Esophagus muscularis mucosa (tissue), 4 donors: ENCODE measurements around the gene FHL2. TPM values are rescaled to one million over a fixed set of nuclear protein-coding genes. Genes with fewer than 3 reads are reported as not detected.

Experiments used
- DNase-seq: peaks from one replicate; pipeline ENCODE4 v3.0.0-alpha.2; 2017; ENCODE audit errors: extremely low spot score
- H3K27ac ChIP-seq, 4 donors: fragments of 200-600 bp; sonication (generic); replicated peaks in 1 of 4; 1 replicate in 3 of 4; 2 replicates in 1 of 4; pipeline ENCODE4 v1.5.1; 2016 to 2019; ENCODE audit warnings: mild to moderate bottlenecking in 1 of 4
- H3K27me3 ChIP-seq, 4 donors: fragments of 200-600 bp; sonication (generic); one replicate each; pipeline versions ENCODE4 v1.5.1 to v1.6.0; 2016 to 2019
- H3K36me3 ChIP-seq, 4 donors: fragments of 200-600 bp; sonication (generic); one replicate each; pipeline ENCODE4 v1.5.1; 2016 to 2019
- H3K4me1 ChIP-seq, 4 donors: fragments of 200-600 bp; sonication (generic); one replicate each; pipeline ENCODE4 v1.5.1; 2016 to 2019
- H3K4me3 ChIP-seq, 4 donors: fragments of 200-600 bp; sonication (generic); 1 replicate in 2 of 4; 2 replicates in 2 of 4; pipeline ENCODE4 v1.5.1; 2016 to 2019; ENCODE audit warnings: mild to moderate bottlenecking in 4 of 4, moderate library complexity in 1 of 4
- H3K9me3 ChIP-seq, 4 donors: fragments of 200-600 bp; sonication (generic); 1 replicate in 3 of 4; 2 replicates in 1 of 4; pipeline ENCODE4 v1.5.1; 2016 to 2019
- CTCF ChIP-seq, 3 experiments: fragments of 200-600 bp in 2 of 3; fragments of 450-650 bp in 1 of 3; sonication (generic) in 2 of 3; IDR thresholded peaks; one replicate each; pipeline ENCODE4 v1.5.1; 2017 to 2019; ENCODE audit warnings: antibody characterized with exemption in 3 of 3, mild to moderate bottlenecking in 2 of 3, moderate library complexity in 1 of 3
- EP300 ChIP-seq: sonication (generic); formaldehyde crosslinking; IDR thresholded peaks from one replicate; pipeline ENCODE4 v1.6.1; 2017; ENCODE audit warnings: antibody characterized with exemption
- POLR2A ChIP-seq: fragments of 450-650 bp; IDR thresholded peaks from one replicate; pipeline ENCODE4 v1.6.1; 2017; ENCODE audit warnings: antibody characterized with exemption, moderate library complexity, mild to moderate bottlenecking, low read depth
- POLR2AphosphoS5 ChIP-seq, 2 donors: sonication (generic); formaldehyde crosslinking; IDR thresholded peaks; one replicate each; pipeline ENCODE4 v1.6.1; 2017; ENCODE audit warnings: antibody characterized with exemption in 2 of 2
- WGBS: methylation state at CpG from one replicate; pipeline ENCODE4 v1.1.5; 2018; 5-methylcytosine and 5-hydroxymethylcytosine counted together
- intact Hi-C: fragments of 100-400 bp; cut with DNase I; formaldehyde crosslinking; loops from one replicate; pipeline ENCODE4 v1.15.1; 2023
- total RNA-seq, 4 donors: library from RNA; depleted of rRNA; stranded (reverse); fragments of >200 nt; gene quantifications; one replicate each; pipeline versions ENCODE4 v1.1.0 to v1.2.1, GENCODE V29; 2016

FHL2 gene
- total RNA-seq, 4 donors from 2014 or later = 81.8 to 114 (median 87.9) TPM

GRCh38 chr2:105403241-105403782, 4.5 kb upstream of the FHL2 start:
- DNase-seq = no peak
- no peaks in the 10 kb centered on the region for H3K9me3 ChIP-seq
- intact Hi-C loops = no loop called here
- H3K4me1 ChIP-seq = peaks cover 10 to 30% (median 14%) of the 10 kb centered on the region in 4 donors
- 81% methylated on average over 8 of the region's 8 CpGs for WGBS
- H3K4me3 ChIP-seq = no peak overlapping the region
- no peaks in the 10 kb centered on the region for H3K36me3 ChIP-seq
- TF ChIP-seq EP300 (no peak), POLR2A (no peak), POLR2AphosphoS5 (IDR thresholded peaks at IDR 0.05) (no peak)
- H3K27me3 ChIP-seq = peaks cover 0 to 12% (median 0%) of the 10 kb centered on the region in 4 donors
- H3K27ac ChIP-seq = peak overlapping the region in 1 of 4 donors; percentile 2

GRCh38 chr2:105402809-105403208, 4.0 kb upstream of the FHL2 start:
- no peaks in the 10 kb centered on the region for H3K9me3 ChIP-seq
- DNase-seq = no peak
- peaks cover 8 to 30% (median 14%) of the 10 kb centered on the region in 4 donors for H3K4me1 ChIP-seq
- H3K27ac ChIP-seq = no peak overlapping the region
- peaks cover 0 to 14% (median 0%) of the 10 kb centered on the region in 4 donors for H3K27me3 ChIP-seq
- TF ChIP-seq CTCF (IDR thresholded peaks at IDR 0.05) = no peak
- no peak for TF ChIP-seq EP300
- TF ChIP-seq POLR2AphosphoS5 (IDR thresholded peaks at IDR 0.05) = no peak
- TF ChIP-seq POLR2A = no peak
- no peaks in the 10 kb centered on the region for H3K36me3 ChIP-seq
- H3K4me3 ChIP-seq = no peak overlapping the region
- intact Hi-C loops = no loop called here
- WGBS = 98% methylated on average over 2 of the region's 2 CpGs

DNA sequence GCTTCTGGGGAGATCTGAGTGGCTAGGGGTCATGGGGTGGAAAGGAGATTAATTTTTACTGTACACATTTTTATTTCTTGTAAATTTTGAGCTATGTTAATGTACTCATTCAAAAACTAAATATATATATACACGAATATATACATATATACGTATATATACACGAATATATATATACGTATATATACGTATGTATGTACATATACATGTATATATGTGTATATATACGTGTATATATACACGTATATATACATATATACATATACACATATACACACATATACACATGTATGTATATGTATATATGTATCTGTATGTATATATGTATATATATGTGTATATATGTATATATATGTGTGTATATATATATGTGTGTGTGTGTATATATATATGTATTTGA, 3.0 kb upstream of the FHL2 start:
- H3K36me3 ChIP-seq = no peaks in the 10 kb centered on the region
- WGBS = 92% methylated on average over 7 of the region's 7 CpGs
- TF ChIP-seq CTCF (IDR thresholded peaks at IDR 0.05) = no peak
- no peak for TF ChIP-seq POLR2A
- TF ChIP-seq POLR2AphosphoS5 (IDR thresholded peaks at IDR 0.05) = no peak
- TF ChIP-seq EP300 = no peak
- peaks cover 0 to 14% (median 0%) of the 10 kb centered on the region in 4 donors for H3K27me3 ChIP-seq
- intact Hi-C loops = no loop called here
- H3K4me3 ChIP-seq = no peak overlapping the region
- H3K27ac ChIP-seq = no peak overlapping the region
- DNase-seq = no peak
- H3K9me3 ChIP-seq = no peaks in the 10 kb centered on the region
- H3K4me1 ChIP-seq = peaks cover 4 to 39% (median 20%) of the 10 kb centered on the region in 4 donors

DNA sequence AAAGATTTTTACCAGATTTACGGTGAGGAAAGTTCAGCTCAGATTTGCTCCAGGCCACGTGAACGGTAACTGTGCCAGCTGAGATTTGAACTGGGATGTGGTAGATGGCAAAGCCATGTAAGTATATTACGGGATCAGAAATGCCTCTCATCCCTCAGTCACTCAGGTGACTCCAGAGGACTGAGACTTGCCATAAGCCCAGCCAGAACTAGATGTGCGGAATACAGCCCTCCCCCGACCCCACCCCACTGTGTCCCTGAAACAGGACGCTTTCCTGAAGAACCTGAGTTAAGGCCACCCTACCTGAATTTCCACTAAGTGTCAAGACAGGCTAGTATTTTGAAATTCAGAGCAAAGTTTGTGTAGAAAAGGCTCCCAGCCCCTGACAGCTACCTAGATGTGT, 1.3 kb upstream of the FHL2 start:
- no peak for DNase-seq
- Histone ChIP-seq H3K4me1 (peaks cover 17 to 54% (median 36%) of the 10 kb centered on the region in 4 donors), H3K4me3 (no peak overlapping the region), H3K27ac (no peak overlapping the region), H3K36me3 (peaks cover 0 to 14% (median 0%) of the 10 kb centered on the region in 4 donors), H3K9me3 (no peaks in the 10 kb centered on the region), H3K27me3 (peaks cover 0 to 14% (median 0%) of the 10 kb centered on the region in 4 donors)
- intact Hi-C loops = no loop called here
- TF ChIP-seq EP300 = no peak
- TF ChIP-seq POLR2AphosphoS5 (IDR thresholded peaks at IDR 0.05) = no peak
- TF ChIP-seq CTCF (IDR thresholded peaks at IDR 0.05) = no peak
- TF ChIP-seq POLR2A = no peak
- WGBS = 97% methylated on average over 7 of the region's 7 CpGs

DNA sequence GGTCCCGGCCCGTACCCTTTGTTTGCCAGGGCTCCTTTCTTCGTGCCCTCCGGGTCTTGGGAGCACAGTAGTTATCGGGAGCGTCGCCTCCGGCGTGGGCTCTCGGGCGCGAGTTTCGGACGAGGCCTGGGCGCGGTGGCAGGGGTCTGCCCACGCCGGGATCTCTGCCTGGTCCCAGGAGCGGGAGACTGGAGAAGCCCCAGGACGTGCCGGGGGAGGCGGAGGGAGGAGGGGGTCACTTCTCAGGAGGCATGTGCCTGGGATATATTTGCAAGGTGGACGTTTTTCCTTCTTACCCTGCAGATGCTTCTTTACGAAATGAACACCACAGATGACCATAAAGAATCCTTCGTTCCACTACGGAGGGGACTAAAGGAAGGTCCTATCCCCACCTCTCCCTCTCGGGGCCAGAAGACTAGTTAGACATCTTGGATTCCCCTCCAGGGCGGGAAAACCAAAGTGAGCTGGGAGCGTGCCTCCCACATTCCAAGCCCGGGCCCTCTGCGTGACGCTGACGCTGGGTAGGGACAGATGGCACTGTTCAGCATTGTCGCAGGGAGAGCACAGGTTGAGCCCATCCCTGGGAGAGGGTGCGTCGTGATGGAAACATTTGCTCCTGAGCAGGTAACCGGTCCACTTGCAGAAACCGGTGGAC, 483 bp upstream of the FHL2 start:
- TF ChIP-seq CTCF (IDR thresholded peaks at IDR 0.05) (no peak), POLR2AphosphoS5 (IDR thresholded peaks at IDR 0.05) (no peak), EP300 (no peak), POLR2A (no peak)
- peaks cover 24 to 56% (median 43%) of the 10 kb centered on the region in 4 donors for H3K4me1 ChIP-seq
- 57% methylated on average over 29 of the region's 38 CpGs for WGBS
- peak overlapping the region; percentile 74 to 92 (median 80) for H3K4me3 ChIP-seq
- DNase-seq = no peak
- intact Hi-C loops = loop anchor here (10.0 kb wide), 1 partner anchor 625 kb away; no protein-coding TSS in a partner anchor
- H3K27ac ChIP-seq = peak overlapping the region; percentile 81 to 95 (median 92)
- H3K36me3 ChIP-seq = peaks cover 0 to 15% (median 0%) of the 10 kb centered on the region in 4 donors
- H3K9me3 ChIP-seq = no peaks in the 10 kb centered on the region
- H3K27me3 ChIP-seq = peaks cover 0 to 14% (median 0%) of the 10 kb centered on the region in 4 donors
